Stimulated activated CD8-positive, alpha-beta memory T cell treated with anti-CD3 and anti-CD28 coated beads, Interleukin-4, amount 100 ng/mL, for 48 hours (primary cell): Measurements from ENCODE around the gene NIM1K.
A peak's percentile ranks its signal among the peaks of the same experiment; 100 is the strongest.
"Not testable (repeated sequence)": the region's sequence is repeated elsewhere in the genome, so short reads cannot be mapped to it uniquely, and the experiment has no call there.

Experiments
- DNase-seq: peaks from one replicate; pipeline ENCODE4 v3.0.0-alpha.2; 2020

Gene NIM1K

DNA sequence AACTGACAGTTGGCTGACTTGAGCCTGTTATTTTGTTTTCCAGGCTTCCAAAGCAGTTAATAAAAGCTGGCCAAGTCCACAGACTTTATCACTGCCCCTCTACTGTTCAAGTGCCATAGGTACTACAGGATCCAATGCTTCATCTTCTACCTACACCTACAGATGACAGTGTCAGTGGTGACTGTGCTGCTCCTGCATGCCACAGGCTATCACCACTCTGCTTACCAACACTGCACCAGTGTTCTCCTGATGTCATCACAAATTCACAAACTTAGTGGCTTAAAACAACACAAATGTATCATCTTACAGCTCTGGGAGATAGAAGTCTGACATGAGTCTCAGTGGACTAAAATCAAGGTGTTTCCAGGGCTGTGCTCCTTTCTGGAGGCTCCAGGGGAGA is 94.6 kb downstream of the NIM1K start:
- DNase-seq: no peak

- no peak for DNase-seq
These were observed 95.5 kb downstream of the NIM1K start for GRCh38 chr5:43287493-43287892.

GRCh38 chr5:43288269-43288831 is 96.3 kb downstream of the NIM1K start:
- no peak for DNase-seq

- DNase-seq: no peak
These were observed 98.7 kb downstream of the NIM1K start for GRCh38 chr5:43290726-43291125.

GRCh38 chr5:43294226-43294625 is 102.2 kb downstream of the NIM1K start:
- no peak for DNase-seq

GRCh38 chr5:43295202-43295601 is 103.2 kb downstream of the NIM1K start:
- no peak for DNase-seq

DNA sequence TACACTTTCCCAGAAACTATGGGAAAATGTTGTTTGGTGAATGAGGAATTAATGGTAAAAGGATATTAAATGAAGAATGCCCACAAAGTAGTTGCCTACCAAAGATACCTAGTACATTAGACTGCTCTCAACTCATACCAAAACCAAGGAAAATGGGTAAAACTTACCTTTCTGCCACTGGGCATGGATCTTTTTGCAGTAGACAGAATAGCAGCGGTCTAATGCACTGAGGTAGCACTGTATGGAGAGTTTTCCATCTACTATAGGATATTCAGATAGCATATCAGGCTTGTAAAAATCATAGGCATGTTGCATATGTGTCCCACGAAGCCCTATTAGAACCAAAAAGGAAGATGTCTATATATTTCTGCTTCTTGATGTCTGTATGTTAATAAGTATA is 104.8 kb downstream of the NIM1K start:
- no peak for DNase-seq

- no peak for DNase-seq
These were observed 106.4 kb downstream of the NIM1K start for GRCh38 chr5:43298443-43298842.

GRCh38 chr5:43300112-43300511 is 108.1 kb downstream of the NIM1K start:
- no peak for DNase-seq

DNA sequence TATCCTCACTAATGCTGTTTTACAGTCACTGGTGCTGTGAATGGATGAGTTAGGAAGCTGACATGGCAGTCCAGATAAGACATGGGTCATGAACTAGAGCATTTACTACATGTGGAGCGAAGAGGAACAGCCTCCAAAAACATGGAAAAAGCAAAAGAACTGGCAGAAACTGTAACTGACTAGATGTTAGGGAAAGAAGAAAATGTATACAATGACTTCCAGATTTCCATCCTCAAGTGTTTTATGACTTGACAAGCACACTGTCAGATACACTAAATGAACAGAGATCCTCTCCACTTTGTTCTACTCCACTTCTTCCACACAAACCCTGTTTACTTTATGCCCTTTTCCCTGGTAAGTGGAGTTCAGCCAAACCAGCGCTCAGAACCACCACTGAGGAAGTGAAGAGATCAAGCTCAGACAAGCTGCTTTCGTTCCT is 109.6 kb downstream of the NIM1K start:
- no peak for DNase-seq

DNA sequence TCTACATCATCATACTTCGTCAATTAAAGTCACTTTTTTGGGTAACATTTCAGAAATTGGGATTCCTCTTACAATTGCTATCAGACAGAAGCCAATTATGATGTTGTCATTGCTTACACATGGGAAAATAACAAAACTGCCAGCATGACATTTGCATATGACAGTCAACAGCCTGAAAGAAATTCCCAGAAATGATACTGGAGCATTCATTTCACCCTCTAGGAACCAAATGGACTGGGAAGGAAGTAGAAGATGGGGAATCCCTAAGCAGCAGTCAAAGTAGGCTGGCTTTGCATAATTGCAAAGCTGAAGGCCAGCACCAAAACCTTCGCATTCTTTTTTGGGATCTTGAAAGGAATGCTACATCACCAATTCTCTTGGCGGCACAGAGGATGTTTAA is 110.5 kb downstream of the NIM1K start:
- no peak for DNase-seq

DNA sequence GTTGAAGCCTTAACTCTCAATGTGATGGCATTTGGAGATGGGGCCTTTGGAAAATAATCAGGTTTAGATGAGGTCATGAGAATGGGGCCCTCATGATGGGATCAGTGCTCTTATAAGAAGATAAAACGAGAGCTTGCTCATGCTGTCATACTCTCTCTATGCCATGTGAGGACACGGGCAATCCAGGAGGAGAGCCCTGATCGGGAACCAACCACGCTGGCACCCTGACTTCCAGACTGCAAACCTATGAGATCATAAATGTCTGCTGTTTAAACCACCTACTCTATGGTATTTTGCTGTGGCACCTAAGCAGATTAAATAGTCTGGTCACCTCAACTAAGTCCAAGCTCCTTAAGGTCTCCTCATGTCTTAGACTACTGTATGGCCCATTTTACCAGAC is 111.2 kb downstream of the NIM1K start:
- DNase-seq: no peak

- DNase-seq: no peak
These were observed 112.5 kb downstream of the NIM1K start for GRCh38 chr5:43304525-43304924.

DNA sequence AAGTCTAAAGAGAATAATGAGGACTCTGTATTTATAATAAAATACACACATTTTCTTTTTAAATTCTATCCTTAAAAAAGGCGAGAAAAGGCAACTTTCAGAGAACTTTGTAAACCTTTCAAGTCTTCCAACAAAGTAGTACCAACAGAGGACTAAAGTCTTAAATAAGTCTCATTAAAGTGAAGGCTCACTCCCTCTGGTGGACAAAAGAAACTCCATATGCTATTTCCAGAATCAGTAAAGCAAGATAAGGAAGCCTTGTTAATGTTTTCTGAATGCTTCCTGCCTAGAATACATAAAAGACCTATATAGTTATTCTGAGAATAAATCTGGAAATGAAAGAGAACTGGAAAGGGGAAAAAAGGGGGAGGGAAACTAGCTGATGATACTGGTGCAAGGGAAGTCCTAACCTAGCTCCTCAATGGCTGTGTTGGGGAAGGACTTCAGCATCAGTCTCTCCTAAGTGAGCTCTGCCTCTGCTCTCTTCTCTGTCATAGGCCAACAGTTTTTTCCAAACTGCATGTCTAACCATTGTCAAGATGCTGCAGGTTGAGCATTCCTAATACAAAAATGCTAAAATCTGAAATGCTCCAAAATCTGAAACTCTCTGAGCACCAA is 114.0 kb downstream of the NIM1K start:
- DNase-seq: no peak

DNA sequence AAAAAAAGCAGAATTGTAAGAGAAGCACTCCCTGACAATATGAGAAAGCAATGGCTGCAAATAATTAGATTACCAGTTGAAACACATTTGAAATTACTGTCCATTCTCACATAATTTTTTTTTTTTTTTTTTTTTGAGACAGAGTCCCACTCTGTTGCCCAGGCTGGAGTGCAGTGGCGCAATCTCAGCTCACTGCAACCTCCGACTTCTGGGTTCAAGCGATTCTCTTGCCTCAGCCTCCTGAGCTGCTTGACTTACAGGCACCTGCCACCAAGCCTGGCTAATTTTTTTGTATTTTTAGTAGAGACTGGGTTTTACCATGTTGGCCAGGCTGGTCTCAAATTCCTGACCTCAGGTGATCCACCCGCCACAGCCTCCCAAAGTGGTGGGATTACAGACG is 114.9 kb downstream of the NIM1K start:
- not testable (repeated sequence) for DNase-seq

DNA sequence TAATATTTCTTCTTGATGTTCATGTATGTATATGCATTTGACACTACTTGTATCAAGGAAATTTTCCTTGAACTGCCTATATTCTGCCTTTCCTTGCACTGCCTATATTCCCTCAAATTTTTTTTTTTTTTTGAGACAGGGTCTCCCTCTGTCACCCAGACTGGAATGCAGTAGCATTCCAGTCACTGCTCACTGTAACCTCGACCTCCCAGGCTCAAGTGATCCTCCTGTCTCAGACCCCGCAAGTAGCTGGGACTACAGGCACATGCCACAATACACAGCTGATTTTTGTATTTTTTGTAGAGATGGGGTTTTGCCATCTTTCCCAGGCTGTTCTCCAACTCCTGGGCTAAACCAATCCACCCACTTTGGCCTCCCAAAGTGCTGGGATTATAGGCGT is 117.1 kb downstream of the NIM1K start:
- no peak for DNase-seq

- DNase-seq: no peak
These were observed 117.6 kb downstream of the NIM1K start for GRCh38 chr5:43309637-43310036.

GRCh38 chr5:43312076-43312661 is 120.1 kb downstream of the NIM1K start:
- DNase-seq: no peak

- no peak for DNase-seq
These were observed 120.6 kb downstream of the NIM1K start for GRCh38 chr5:43312699-43313034.

DNA sequence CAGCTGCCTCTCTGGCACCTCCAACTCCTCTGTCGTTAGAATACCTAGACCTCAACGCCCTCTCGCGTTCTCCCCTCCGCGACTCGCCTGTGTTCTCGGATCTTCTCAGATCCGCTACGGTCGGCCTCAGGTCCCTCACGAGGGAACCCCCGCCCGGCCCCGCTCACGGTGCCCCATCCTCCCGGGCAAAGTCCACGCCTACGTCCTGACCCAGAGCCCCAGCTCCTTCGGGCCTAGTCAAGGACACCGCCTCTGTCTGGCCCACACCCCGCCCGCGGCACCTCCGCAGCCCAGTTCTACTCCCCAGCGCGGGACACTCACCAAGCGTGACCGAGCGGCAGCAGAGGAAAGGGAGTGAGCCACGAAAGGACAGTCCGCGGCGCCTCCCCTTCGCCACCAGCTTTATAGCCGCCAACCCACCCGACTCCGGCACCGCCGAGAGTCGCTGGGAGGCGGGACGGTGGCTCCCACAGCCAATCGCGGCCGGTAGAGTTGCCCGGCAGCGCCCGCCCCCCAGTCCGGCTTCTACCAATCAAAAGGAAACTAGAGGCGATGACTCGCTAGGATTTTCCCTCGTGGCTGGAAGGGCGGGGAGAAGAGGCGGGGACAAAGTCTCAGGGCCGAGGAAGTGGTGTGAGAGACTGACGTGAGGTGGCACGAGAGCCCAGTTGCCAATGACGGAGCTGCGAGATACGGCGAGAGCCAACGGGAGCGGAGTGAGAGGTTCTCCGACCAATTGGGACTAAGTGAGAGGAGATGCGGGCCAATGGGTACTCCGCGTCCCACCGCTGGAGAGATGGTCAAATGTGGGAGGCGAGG is 121.2 kb downstream of the NIM1K start, which contains the start of gene HMGCS1:
TSS of gene HMGCS1 (minus strand) at position 378 of the 819 bp plus-strand sequence. CDS start 14,447 bp downstream, outside the sequence.
- DNase-seq: peak; percentile 98

DNA sequence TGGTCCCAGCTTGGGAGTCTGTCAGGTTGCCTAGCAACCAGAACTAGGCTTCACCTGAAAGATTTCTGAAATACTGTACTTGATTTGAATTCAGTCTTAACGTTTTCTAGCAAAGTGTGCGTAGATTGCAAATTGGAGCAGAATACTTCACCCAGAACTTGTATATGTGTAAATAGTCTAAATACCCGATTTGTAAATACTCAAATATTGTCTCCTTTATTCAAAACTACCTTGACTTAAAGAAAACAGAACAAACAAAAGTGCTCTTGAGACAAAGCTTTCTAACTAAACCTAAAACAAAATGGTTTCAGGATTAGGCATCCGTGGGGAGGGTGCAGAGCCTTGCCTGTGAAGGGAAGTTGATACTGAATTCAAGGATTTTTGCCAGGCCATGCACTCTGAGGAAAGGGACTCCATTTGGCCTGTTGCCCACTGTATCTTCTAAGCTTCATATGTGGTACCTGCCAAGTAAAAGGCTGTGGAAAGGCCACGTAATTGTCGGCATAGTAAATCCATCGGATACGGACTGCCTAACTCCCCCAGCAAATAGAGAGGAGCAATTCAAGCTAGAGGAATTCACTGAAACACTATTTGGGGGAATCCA is 121.9 kb downstream of the NIM1K start:
- no peak for DNase-seq

DNA sequence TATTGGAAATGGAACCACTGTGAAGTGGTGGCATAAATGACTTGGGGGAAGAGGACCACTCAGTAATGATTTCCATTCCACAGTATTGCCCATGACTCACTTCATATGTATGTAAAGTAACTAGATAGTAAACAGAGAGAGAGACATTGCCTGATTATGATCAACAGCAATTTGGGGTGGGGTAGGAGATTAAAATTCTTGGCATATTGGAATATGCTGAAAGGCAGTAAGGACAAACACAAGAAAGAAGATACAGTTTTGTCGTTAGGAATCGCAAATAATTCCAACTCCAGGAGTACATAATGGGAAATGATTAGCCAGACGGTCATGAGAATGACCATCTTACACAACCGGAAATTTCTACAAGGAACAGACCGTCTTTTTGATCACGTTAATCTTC is 122.7 kb downstream of the NIM1K start:
- no peak for DNase-seq

DNA sequence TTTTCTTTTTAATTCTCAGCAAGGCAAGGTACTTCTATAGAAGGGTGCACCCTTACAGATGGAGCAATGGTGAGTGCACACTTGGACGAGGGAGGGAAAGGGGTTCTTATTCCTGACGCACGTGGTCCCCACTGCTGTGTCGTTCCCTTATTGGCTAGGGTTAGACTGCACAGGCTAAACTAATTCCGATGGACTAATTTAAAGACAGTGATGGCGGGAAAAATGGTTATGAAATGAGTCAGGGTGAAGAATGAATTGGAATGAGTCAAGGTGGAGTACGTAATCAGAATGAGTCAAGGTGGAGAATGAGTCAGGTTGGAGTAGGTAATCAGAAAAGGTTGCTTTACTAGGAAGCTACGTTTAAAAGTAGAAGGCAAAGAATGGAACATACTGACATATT is 123.2 kb downstream of the NIM1K start:
- DNase-seq: peak; percentile 57
